Activated CD4-positive, alpha-beta T cell treated with anti-CD3 and anti-CD28 coated beads for 24 hours (primary cell): ENCODE data around the gene NFIA.
A peak's percentile ranks its signal among the peaks of the same experiment; 100 is the strongest.
"Not testable (repeated sequence)": the region's sequence is repeated elsewhere in the genome, so short reads cannot be mapped to it uniquely, and the experiment has no call there.

Experiments
- DNase-seq, 2 donors: peaks; one replicate each; pipeline ENCODE4 v3.0.0-alpha.2; 2020; ENCODE audit warnings: low read depth in 2 of 2

Gene NFIA

GRCh38 chr1:61058483-61059245 lies 23.7 kb upstream of the NFIA start:
- DNase-seq, result no peak

- DNase-seq, result not testable (repeated sequence)
Measured at GRCh38 chr1:61061601-61062000, 20.8 kb upstream of the NFIA start.

DNA sequence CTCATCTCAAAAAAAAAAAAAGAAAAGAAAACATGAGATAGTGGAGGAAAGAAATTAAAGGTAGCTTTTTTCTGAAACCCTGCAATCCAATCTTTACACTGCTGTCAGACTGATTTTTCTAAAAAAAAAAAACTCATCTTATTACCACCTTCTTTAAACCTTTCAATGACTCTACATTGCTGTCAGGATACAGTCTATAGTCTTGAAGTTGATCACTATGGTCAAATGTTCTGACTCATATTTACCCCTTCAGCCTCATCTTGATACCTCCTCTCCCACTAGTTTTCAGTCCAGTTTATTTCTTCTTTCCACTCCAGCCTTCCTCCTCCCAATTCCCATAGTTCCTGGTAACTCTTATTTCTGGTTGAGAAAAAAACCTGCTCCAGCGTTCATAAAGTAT lies 17.7 kb upstream of the NFIA start:
- DNase-seq, result no peak

DNA sequence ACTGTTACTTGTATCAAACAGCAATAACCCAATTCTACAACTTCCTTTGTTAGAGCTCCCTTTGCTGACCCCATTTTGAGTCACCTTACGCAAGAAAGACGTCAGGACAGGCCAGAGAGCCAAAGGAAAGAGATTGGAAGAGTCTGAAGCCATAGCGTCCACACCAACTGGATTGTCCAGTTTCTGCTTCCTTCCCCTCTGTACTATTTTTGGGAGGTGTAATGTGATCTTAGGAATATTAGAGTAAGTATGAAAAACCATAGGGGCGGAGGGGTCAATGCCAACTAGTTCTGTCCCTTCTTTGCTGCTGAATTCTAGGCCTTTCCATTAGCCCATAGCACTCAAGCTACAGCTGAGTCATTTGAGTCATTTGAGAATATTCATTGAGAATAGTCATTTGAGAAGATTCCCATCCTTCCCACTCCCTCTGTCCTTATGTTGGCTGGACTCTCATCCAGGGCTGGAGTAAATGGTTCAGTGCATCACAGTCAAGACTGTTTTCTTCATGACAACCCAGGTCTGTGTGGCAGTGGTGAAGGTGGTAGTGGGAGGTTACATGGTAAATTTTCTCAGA lies 14.8 kb upstream of the NFIA start:
- DNase-seq, result no peak

- DNase-seq, result no peak
Measured at GRCh38 chr1:61070054-61070453, 12.3 kb upstream of the NFIA start.

- DNase-seq, result no peak
Measured at GRCh38 chr1:61071205-61072130, 10.9 kb upstream of the NFIA start.

DNA sequence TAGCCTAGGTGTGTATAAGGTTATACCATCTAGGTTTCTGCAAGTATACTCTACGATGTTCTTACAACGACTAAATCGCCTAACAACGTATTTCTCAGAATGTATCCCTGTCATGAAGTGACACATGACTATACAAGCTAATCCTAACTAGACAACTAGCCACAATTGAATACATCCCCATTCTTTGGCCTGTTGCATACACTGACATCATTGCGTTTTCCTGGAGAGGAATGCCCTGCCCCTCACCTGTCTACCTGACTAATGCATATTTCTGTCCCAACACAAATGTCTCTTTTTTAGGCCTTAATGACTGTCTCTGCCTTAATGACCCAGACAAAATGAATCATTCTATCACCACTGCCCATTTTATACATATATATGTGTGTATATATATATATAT lies 8.5 kb upstream of the NFIA start:
- no peak for DNase-seq

DNA sequence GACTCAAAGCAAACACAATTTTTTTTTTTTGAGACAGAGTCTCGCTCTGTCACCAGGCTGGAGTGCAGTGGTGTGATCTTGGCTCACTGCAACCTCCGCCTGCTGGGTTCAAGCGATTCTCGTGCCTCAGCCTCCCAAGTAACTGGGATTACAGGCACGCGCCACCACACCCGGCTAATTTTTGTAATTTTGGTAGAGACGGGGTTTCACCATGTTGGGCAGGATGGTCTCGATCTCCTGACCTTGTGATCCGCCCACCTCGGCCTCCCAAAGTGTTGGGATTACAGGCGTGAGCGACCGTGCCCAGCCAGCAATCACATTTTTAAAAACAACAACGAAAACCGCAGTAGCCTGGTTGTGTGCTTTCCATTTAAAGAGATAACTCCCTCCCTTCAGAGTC lies 6.5 kb upstream of the NFIA start:
- not testable (repeated sequence) for DNase-seq

- peak; percentile 49 to 56 for DNase-seq
Measured at GRCh38 chr1:61076728-61077675, 5.4 kb upstream of the NFIA start.

DNA sequence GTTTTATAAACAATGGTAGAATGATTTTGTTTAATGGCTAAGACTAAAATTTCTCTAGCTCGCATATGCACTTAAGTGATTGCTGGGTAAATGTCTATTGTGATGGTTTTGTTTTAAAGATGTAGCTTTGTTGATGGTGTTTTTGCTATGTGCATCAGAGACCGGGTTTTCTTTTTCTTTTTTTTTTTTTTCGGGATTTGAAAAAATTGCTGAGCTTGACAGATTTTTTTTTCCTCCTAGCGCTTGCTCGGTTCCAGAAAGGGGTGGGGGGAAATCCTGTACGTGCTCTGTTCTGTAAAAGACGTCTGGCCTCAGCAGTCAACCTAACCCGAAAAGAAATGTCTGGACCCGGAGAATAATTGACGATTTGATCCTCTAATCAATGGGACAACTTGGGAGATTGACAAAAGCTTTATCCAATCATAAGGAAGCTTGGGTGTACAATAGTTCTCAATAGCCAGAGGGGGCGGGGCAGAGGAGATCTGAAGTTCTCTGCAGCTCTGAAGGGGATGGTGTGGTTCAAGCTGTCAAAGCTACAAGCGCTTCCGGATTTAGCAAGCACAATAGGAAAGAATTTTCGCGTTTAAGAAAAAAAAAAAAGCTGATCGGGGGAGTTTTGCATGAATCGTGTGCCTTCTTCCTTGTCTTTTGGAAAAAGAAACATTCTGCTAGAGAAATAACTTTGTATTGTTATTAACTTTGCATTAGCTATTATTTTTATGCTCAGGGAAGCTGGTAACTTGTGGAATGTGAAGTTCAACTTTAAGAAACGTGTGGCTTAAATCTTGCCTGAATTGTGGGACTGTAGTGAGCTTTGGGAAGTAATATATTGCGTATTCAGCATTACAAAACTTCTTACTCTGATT lies 4.5 kb upstream of the NFIA start:
- DNase-seq, result peak; percentile 81 to 84

DNA sequence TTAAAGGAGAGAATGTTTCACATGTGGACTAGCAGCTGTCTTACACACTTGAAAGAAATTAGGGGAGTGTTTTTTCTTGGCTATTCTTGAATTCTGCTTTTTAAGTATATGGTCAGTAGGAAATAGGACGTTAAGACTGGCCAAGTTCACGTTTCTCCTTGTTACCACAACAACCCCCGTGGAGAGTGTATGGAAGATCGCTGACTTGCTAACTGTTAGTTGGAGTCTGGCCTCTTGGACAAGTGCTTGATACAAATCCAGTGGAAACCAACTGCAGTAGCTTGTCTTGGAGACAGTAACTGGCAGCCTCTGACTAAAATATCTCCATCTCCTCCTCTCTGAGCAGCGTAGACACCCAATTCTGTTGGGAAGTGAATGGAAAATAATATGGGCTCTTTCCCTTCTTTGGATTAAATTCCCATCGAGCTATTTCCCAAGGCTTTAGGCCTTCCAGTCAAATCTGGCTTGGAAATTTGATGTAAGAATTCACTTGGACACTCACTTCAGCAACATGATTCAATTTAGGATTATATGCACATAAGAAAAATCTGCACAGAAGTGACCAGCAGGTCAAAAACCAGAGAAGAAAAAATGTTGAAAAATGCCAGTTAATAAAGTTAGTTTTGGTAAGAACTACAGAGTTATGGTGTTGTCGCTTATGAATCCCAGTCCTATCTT lies 3.6 kb upstream of the NFIA start:
- no peak for DNase-seq

DNA sequence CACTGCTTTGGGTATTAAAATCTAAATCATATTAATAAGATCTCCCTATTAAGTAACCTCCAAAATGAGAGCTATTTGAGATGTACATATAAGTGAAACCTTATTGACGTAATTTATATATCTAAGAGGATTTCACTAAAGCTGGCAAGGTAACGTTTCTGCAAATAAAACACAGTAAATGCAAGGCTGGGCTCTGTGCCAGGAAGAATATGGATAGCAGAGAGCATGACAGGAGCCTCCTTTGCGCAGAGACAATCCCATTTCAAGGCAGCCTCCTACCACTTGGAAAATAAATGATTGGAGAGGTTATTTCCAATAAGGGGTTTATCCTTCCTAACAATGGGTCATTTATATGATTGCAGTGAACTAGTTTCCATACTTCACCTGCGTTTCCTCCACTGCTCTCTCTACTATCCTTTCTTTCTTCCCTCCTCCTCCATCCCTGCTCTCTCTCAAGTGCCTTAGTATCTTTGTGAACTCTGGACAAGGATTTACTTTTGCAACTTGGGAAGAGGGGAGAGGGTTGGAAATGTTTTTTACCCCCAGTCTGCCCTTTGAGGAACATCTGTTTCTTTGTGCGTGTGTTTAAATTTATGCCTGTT lies 3.0 kb upstream of the NFIA start:
- no peak for DNase-seq

- no peak for DNase-seq
Measured at GRCh38 chr1:61079898-61080336, 2.4 kb upstream of the NFIA start.

- no peak for DNase-seq
Measured at GRCh38 chr1:61080413-61081143, 1.8 kb upstream of the NFIA start.

GRCh38 chr1:61081144-61081685 lies 1.1 kb upstream of the NFIA start:
- DNase-seq, result no peak

DNA sequence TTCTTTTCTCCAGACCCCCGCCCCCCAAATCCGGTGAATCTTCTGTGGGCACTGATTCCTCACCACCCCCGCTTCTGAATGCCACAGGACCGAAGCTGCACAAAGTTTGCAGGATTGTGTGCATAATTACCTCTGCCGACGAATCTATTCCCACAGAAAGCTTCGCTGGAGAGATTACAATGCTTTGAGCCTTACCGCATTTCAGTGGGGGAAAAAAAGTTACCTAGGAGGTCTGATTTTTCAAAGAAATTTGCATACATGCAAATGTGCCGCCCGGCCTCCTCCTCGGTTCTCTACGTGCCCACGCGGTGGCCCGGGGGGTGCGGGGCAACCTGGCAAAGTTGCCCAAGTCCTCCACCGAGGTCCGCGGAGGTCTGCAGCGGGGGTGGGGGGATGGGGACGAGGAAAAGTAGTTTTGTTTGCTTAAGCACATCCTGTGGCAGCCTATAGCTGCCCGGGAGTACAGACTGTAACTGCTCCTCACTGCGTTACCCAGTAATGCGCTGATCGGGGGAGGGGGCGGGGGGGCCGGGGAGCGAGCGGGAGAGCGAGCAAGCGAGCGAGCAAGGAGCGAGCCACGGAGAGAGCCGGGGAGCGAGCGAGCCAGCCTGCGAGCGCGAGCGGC lies 563 bp upstream of the NFIA start:
- DNase-seq, result peak in 1 of 2 donors; percentile 43

DNA sequence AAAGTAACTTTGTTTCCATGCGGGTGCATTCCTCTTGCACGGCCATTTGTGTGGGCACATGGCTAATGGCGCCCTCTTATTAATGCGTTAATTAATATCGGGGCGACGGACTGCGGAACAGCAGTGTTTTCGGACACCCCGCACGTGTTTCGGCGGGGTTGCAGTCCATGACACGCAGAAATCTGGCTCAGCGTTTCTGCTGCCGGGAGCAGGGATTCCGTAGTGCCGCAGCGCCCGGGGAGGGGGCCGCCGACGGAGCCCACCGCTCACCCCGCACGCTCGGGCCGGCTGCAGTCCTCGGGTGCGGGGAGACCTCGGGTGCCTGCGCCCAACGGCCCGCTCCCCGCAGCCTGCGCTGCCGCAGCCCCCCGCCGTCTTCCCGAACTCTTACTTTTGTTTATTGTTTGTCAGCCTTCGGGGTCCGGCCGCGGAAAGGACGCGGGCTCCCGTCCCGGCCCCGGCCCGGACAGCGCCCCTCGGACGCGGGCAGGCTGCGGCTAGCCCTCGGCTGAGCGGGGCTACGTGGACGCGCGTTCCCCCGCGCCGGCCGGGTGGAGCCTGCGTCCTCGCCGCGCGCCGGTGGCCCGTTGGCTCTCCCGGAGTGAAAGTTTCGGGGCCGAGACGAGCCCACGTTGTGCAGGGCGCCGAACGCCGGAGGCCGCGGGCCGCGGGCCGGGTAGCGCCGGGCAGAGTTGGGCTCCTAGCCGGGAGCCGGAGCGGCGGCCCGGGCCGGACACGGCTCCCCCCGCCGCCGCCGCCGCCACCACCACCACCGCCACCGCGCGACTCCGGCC lies 849 bp downstream of the NFIA start:
- DNase-seq, result no peak
